K562 (cell line): ENCODE results near the gene CHD8. TPM values are rescaled to one million over a fixed set of nuclear protein-coding genes. Genes with fewer than 3 reads are reported as not detected.

Experiments used
- ATAC-seq: fragments of 200-7000 bp; cut with Tn5 transposase; 3 replicates; pipeline ENCODE4 v1.9.1; 2020; ENCODE audit warnings: moderate library complexity
- BruUV-seq: library from RNA; stranded (reverse); fragments of 400-500 nt; replicated peaks from 2 replicates; lab custom pipeline; 2021; lab: Mats Ljungman, UMichigan
- CTCF ChIA-PET: fragments of 300-600 bp; formaldehyde crosslinking; extraction: SDS; loops from one replicate; lab custom pipeline; 2021; ENCODE audit warnings: low intra/inter-chr PET ratio; lab: Yijun Ruan, JAX
- POLR2A ChIA-PET: fragments of 300-600, 350-650 bp; sonication (Branson Sonifier 250); formaldehyde crosslinking; extraction: SDS; loops from one replicate; lab custom pipeline; 2021; ENCODE audit warnings: antibody characterized with exemption, inconsistent platforms; lab: Yijun Ruan, JAX
- DNase-seq, 4 experiments: peaks; one replicate each; pipeline versions ENCODE4 v3.0.0 to v3.0.0-alpha.2; 2011 to 2018; ENCODE audit warnings: low spot score in 3 of 4, mixed read lengths in 3 of 4; ENCODE audit errors: extremely low read depth in 1 of 4
- FAIRE-seq: peaks from 2 replicates; lab custom pipeline; 2011; peaks lifted over from hg19 to GRCh38; lab: Jason Lieb, UNC
- H2AFZ ChIP-seq: 2 replicates; pipeline ENCODE4 v1.6.0; 2011; ENCODE audit warnings: low read depth, low read length, control low read depth, inconsistent platforms
- H3K27ac ChIP-seq: fragments of 200-600 bp; 3 replicates; pipeline ENCODE4 v1.8.0; 2011; ENCODE audit warnings: low read depth, mild to moderate bottlenecking, control low read depth, inconsistent platforms, low read length, moderate library complexity, mixed read lengths; ENCODE audit errors: extremely low read depth
- H3K27me3 ChIP-seq, 2 experiments: fragments of 300-600 bp in 1 of 2; 2 replicates in 1 of 2; 3 replicates in 1 of 2; pipeline versions ENCODE4 v1.6.0 to v1.8.0; 2011; ENCODE audit warnings: inconsistent platforms in 2 of 2, low read length in 2 of 2, mild to moderate bottlenecking in 1 of 2, mixed read lengths in 1 of 2, moderate library complexity in 1 of 2; ENCODE audit not compliant: control insufficient read depth in 2 of 2, insufficient read depth in 2 of 2
- H3K36me3 ChIP-seq: fragments of 300-600 bp; 3 replicates; pipeline ENCODE4 v1.8.0; 2011; ENCODE audit warnings: mild to moderate bottlenecking, low read length, inconsistent platforms; ENCODE audit not compliant: control insufficient read depth, insufficient read depth
- H3K4me1 ChIP-seq, 2 experiments: fragments of 200-600 bp in 1 of 2; replicated peaks in 1 of 2; 2 replicates in 1 of 2; 3 replicates in 1 of 2; pipeline versions ENCODE4 v1.5.1 to v1.8.0; 2011; ENCODE audit warnings: inconsistent platforms in 2 of 2, low read length in 2 of 2, mild to moderate bottlenecking in 1 of 2, mixed read lengths in 1 of 2, moderate library complexity in 1 of 2; ENCODE audit not compliant: control insufficient read depth in 2 of 2, insufficient read depth in 2 of 2
- H3K4me2 ChIP-seq: 2 replicates; pipeline ENCODE4 v1.6.1; 2011; ENCODE audit warnings: low read length, control low read depth, inconsistent platforms, mixed read lengths; ENCODE audit not compliant: insufficient read depth
- H3K4me3 ChIP-seq: fragments of 200-600 bp; sonication (generic), shearing (Covaris generic); 2 replicates; pipeline ENCODE4 v1.5.1; 2016; ENCODE audit warnings: control low read depth, inconsistent platforms
- H3K79me2 ChIP-seq: fragments of 200-600 bp; 3 replicates; pipeline ENCODE4 v1.8.0; 2011; ENCODE audit warnings: low read length, inconsistent platforms; ENCODE audit not compliant: control insufficient read depth, insufficient read depth
- H3K9ac ChIP-seq, 2 experiments: 2 replicates each; pipeline versions ENCODE4 v1.6.0 to v1.6.1; 2011; ENCODE audit warnings: low read depth in 2 of 2, low read length in 2 of 2, control low read depth in 1 of 2, inconsistent platforms in 1 of 2, mild to moderate bottlenecking in 1 of 2, mixed read lengths in 1 of 2; ENCODE audit not compliant: insufficient read depth in 1 of 2
- H3K9me1 ChIP-seq: one replicate; pipeline ENCODE4 v1.6.0; 2011; ENCODE audit warnings: inconsistent platforms, mild to moderate bottlenecking, low read length, moderate library complexity; ENCODE audit not compliant: control insufficient read depth, insufficient read depth
- H3K9me3 ChIP-seq: replicated peaks from 2 replicates; pipeline ENCODE4 v1.5.1; 2011; ENCODE audit warnings: low read depth, low read length, inconsistent platforms; ENCODE audit not compliant: control insufficient read depth, insufficient read depth
- H4K20me1 ChIP-seq: replicated peaks from 2 replicates; pipeline ENCODE4 v1.6.1; 2011; ENCODE audit warnings: low read length, inconsistent platforms, mixed read lengths; ENCODE audit not compliant: control insufficient read depth, insufficient read depth
- HMG20B ChIP-seq: fragments of 250-450 bp; sonication (Bioruptor Pico); IDR thresholded peaks from 2 replicates; pipeline ENCODE4 v1.5.0; 2021; ENCODE audit warnings: mild to moderate bottlenecking
- WGBS: fragments of 100-300 bp; shearing (Covaris generic); methylation state at CpG from one replicate; pipeline ENCODE4 v1.1.6; 2016; ENCODE audit warnings: low coverage, mixed read lengths; ENCODE audit not compliant: insufficient coverage; ENCODE audit errors: missing lambda C conversion rate; 5-methylcytosine and 5-hydroxymethylcytosine counted together
- in situ Hi-C: fragments of 300-500 bp; cut with MboI; formaldehyde crosslinking; loops from 4 replicates; pipeline ENCODE4 v1.15.0; 2018; ENCODE audit warnings: inconsistent platforms, mixed read lengths
- intact Hi-C: fragments of 100-400 bp; cut with micrococcal nuclease; formaldehyde crosslinking; loops from 2 replicates; pipeline ENCODE4 v1.14.2; 2022
- polyA plus RNA-seq, 8 experiments: library from polyadenylated mRNA; depleted of rRNA in 4 of 8; stranded (reverse) in 5 of 8; unstranded in 3 of 8; fragments of >200 nt; fragmentation: Nextera tagmentation in 2 of 8; fragmentation: Illumina TruSeq in 1 of 8; extraction: Ambion mirVana in 2 of 8; extraction: Trizol in 1 of 8; gene quantifications; 2 replicates each; pipeline versions ENCODE4 v1.2.1 to v1.2.3, GENCODE V29; 2011 to 2014; ENCODE audit warnings: inconsistent platforms in 1 of 8, missing spikeins in 1 of 8
- total RNA-seq, 7 experiments: library from RNA; depleted of rRNA in 6 of 7; stranded (reverse); fragments of >200 nt in 6 of 7; fragmentation: Illumina TruSeq in 2 of 7; extraction: Trizol in 2 of 7; gene quantifications; 2 replicates each; pipeline versions ENCODE4 v1.2.1 to v1.2.3, GENCODE V29; 2011 to 2021; ENCODE audit warnings: low replicate concordance in 1 of 7
- TF ChIP-seq, protein P1 (sequence below), 3 experiments: fragments of 200-800 bp in 1 of 3; fragments of 250-450 bp in 1 of 3; fragments of 450-650 bp in 1 of 3; sonication (Bioruptor Pico) in 1 of 3; sonication (Bioruptor generic) in 1 of 3; formaldehyde crosslinking in 1 of 3; IDR thresholded peaks; 2 replicates each; pipeline versions ENCODE4 v1.6.1 to v1.8.0; 2016 to 2022; ENCODE audit warnings: mild to moderate bottlenecking in 2 of 3, missing genetic modification characterization in 2 of 3, missing compliant biosample characterization in 1 of 3, moderate library complexity in 1 of 3

Gene CHD8
- total and polyA plus RNA-seq, 9 of the 15 experiments (the other 6 are each of a cell fraction or from before 2014, with no cell fraction given), result 11.1 to 51.2 (median 32.8) TPM

GRCh38 chr14:21408147-21408546 is 47.8 kb downstream of the CHD8 start:
- Histone ChIP-seq H3K79me2 (no peaks in the 10 kb centered on the region), H3K4me2 (no peak overlapping the region), H3K4me3 (no peak overlapping the region), H2AFZ (no peak overlapping the region), H3K4me1 (no peaks in the 10 kb centered on the region), H4K20me1 (no peaks in the 10 kb centered on the region), H3K36me3 (peaks cover 92% of the 10 kb centered on the region), H3K9me3 (no peaks in the 10 kb centered on the region), H3K27me3 (no peaks in the 10 kb centered on the region), H3K27ac (no peak overlapping the region), H3K9me1 (no peaks in the 10 kb centered on the region), H3K9ac (no peak overlapping the region)
- in situ Hi-C loops, result no loop called here
- ChIA-PET POLR2A (interaction anchor here (0.6 kb wide), 1 partner anchor 56 kb away, joined by 3 read pairs; no protein-coding TSS in a partner anchor), CTCF (no interaction called here)
- ATAC-seq (no peak), DNase-seq (no peak), FAIRE-seq (no peak)
- BruUV-seq, result no TSS peak
- intact Hi-C loops, result no loop called here
- WGBS, result 88% methylated on average over 3 of the region's 3 CpGs
- TF ChIP-seq, protein P1, sequence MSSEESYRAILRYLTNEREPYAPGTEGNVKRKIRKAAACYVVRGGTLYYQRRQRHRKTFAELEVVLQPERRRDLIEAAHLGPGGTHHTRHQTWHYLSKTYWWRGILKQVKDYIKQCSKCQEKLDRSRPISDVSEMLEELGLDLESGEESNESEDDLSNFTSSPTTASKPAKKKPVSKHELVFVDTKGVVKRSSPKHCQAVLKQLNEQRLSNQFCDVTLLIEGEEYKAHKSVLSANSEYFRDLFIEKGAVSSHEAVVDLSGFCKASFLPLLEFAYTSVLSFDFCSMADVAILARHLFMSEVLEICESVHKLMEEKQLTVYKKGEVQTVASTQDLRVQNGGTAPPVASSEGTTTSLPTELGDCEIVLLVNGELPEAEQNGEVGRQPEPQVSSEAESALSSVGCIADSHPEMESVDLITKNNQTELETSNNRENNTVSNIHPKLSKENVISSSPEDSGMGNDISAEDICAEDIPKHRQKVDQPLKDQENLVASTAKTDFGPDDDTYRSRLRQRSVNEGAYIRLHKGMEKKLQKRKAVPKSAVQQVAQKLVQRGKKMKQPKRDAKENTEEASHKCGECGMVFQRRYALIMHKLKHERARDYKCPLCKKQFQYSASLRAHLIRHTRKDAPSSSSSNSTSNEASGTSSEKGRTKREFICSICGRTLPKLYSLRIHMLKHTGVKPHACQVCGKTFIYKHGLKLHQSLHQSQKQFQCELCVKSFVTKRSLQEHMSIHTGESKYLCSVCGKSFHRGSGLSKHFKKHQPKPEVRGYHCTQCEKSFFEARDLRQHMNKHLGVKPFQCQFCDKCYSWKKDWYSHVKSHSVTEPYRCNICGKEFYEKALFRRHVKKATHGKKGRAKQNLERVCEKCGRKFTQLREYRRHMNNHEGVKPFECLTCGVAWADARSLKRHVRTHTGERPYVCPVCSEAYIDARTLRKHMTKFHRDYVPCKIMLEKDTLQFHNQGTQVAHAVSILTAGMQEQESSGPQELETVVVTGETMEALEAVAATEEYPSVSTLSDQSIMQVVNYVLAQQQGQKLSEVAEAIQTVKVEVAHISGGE (CRISPR knock-in tag; IDR thresholded peaks at IDR 0.05), result no peak
- TF ChIP-seq HMG20B (CRISPR knock-in tag), result no peak
